ENCODE data around the gene BIK.

Gene BIK

GRCh38 chr22:43154887-43155536 is 44.5 kb downstream of the BIK start:
- DNase-seq, result no peak
- H3K9ac ChIP-seq (ENCODE audit: low read length), result no peak overlapping the region
- H4K20me1 ChIP-seq (ENCODE audit: insufficient read depth, low read length), result no peaks in the 10 kb centered on the region
- TF ChIP-seq CTCF (IDR thresholded peaks at IDR 0.05; ENCODE audit: low read length) (no peak), EZH2 (optimal IDR thresholded peaks at IDR 0.05; ENCODE audit: low read depth, low read length) (no peak), EZH2phosphoT487 (IDR thresholded peaks at IDR 0.05; ENCODE audit: low read length) (no peak)
- no peak overlapping the region for H3K4me2 ChIP-seq (ENCODE audit: low read depth, low read length)
- 0 out of 2 replicates have a peak, but pooled peaks cover 3% of the 10 kb centered on the region for H3K4me1 ChIP-seq (ENCODE audit: low read length)
- H3F3A ChIP-seq (ENCODE audit: insufficient read depth, low read length), result no peaks in the 10 kb centered on the region
- H3K27me3 ChIP-seq (replicated peaks; ENCODE audit: insufficient read depth, low read length), result no peaks in the 10 kb centered on the region
- no peaks in the 10 kb centered on the region for H3K9me2 ChIP-seq (replicated peaks; ENCODE audit: insufficient read depth, low read length)
- no peaks in the 10 kb centered on the region for H3K9me3 ChIP-seq (replicated peaks; ENCODE audit: insufficient read depth, low read length)
- H3K79me2 ChIP-seq (ENCODE audit: low read length), result peaks cover 4% of the 10 kb centered on the region
- H2AFZ ChIP-seq (ENCODE audit: low read length), result no peak overlapping the region
- no peak overlapping the region for H3K4me3 ChIP-seq (ENCODE audit: low read length)
- H3K36me3 ChIP-seq (replicated peaks; ENCODE audit: insufficient read depth, low read length), result no peaks in the 10 kb centered on the region
- no peak overlapping the region for H3K27ac ChIP-seq (ENCODE audit: low read length)

GRCh38 chr22:43155789-43156188 is 45.2 kb downstream of the BIK start:
- peaks cover 4% of the 10 kb centered on the region for H3K79me2 ChIP-seq (ENCODE audit: low read length)
- TF ChIP-seq CTCF (IDR thresholded peaks at IDR 0.05; ENCODE audit: low read length) (no peak), EZH2phosphoT487 (IDR thresholded peaks at IDR 0.05; ENCODE audit: low read length) (no peak), EZH2 (optimal IDR thresholded peaks at IDR 0.05; ENCODE audit: low read depth, low read length) (no peak)
- no peak for DNase-seq
- H3K4me1 ChIP-seq (ENCODE audit: low read length), result 0 out of 2 replicates have a peak, but pooled peaks cover 3% of the 10 kb centered on the region
- no peaks in the 10 kb centered on the region for H3K36me3 ChIP-seq (replicated peaks; ENCODE audit: insufficient read depth, low read length)
- no peak overlapping the region for H3K9ac ChIP-seq (ENCODE audit: low read length)
- no peaks in the 10 kb centered on the region for H3K9me3 ChIP-seq (replicated peaks; ENCODE audit: insufficient read depth, low read length)
- no peak overlapping the region for H3K4me2 ChIP-seq (ENCODE audit: low read depth, low read length)
- H2AFZ ChIP-seq (ENCODE audit: low read length), result no peak overlapping the region
- no peaks in the 10 kb centered on the region for H3K27me3 ChIP-seq (replicated peaks; ENCODE audit: insufficient read depth, low read length)
- H3K4me3 ChIP-seq (ENCODE audit: low read length), result no peak overlapping the region
- no peaks in the 10 kb centered on the region for H3K9me2 ChIP-seq (replicated peaks; ENCODE audit: insufficient read depth, low read length)
- no peaks in the 10 kb centered on the region for H4K20me1 ChIP-seq (ENCODE audit: insufficient read depth, low read length)
- H3F3A ChIP-seq (ENCODE audit: insufficient read depth, low read length), result no peaks in the 10 kb centered on the region
- no peak overlapping the region for H3K27ac ChIP-seq (ENCODE audit: low read length)

GRCh38 chr22:43156413-43156812 is 45.9 kb downstream of the BIK start:
- H3K4me3 ChIP-seq (ENCODE audit: low read length), result no peak overlapping the region

More at GRCh38 chr22:43156413-43156812, 45.9 kb downstream of the BIK start:
- H2AFZ ChIP-seq (ENCODE audit: low read length), result no peak overlapping the region
- H3K27me3 ChIP-seq (replicated peaks; ENCODE audit: insufficient read depth, low read length), result no peaks in the 10 kb centered on the region
- no peak overlapping the region for H3K4me2 ChIP-seq (ENCODE audit: low read depth, low read length)
- peaks cover 4% of the 10 kb centered on the region for H3K79me2 ChIP-seq (ENCODE audit: low read length)
- TF ChIP-seq CTCF (IDR thresholded peaks at IDR 0.05; ENCODE audit: low read length), result no peak
- no peak for TF ChIP-seq EZH2 (optimal IDR thresholded peaks at IDR 0.05; ENCODE audit: low read depth, low read length)
- no peak for TF ChIP-seq EZH2phosphoT487 (IDR thresholded peaks at IDR 0.05; ENCODE audit: low read length)
- no peaks in the 10 kb centered on the region for H3K4me1 ChIP-seq (ENCODE audit: low read length)
- no peak overlapping the region for H3K27ac ChIP-seq (ENCODE audit: low read length)
- no peaks in the 10 kb centered on the region for H3K9me2 ChIP-seq (replicated peaks; ENCODE audit: insufficient read depth, low read length)
- H3F3A ChIP-seq (ENCODE audit: insufficient read depth, low read length), result no peaks in the 10 kb centered on the region
- no peak overlapping the region for H3K9ac ChIP-seq (ENCODE audit: low read length)
- H3K9me3 ChIP-seq (replicated peaks; ENCODE audit: insufficient read depth, low read length), result no peaks in the 10 kb centered on the region
- H4K20me1 ChIP-seq (ENCODE audit: insufficient read depth, low read length), result no peaks in the 10 kb centered on the region
- H3K36me3 ChIP-seq (replicated peaks; ENCODE audit: insufficient read depth, low read length), result no peaks in the 10 kb centered on the region
- no peak for DNase-seq

All from MM.1S (cell line).